ENCODE results near the gene ATXN7L3.

ATXN7L3 gene

GRCh38 chr17:44230140-44230539 is 30.5 kb upstream of the ATXN7L3 start:
- Histone ChIP-seq H3K27me3 (ENCODE audit: control insufficient read depth, insufficient read depth, low read length, poor library complexity, severe bottlenecking) (no peaks in the 10 kb centered on the region), H3K27ac (ENCODE audit: insufficient read depth, low read depth, low read length, poor library complexity, severe bottlenecking) (no peak overlapping the region), H3K4me1 (ENCODE audit: control insufficient read depth, insufficient read depth, low read length) (no peaks in the 10 kb centered on the region), H3K4me3 (ENCODE audit: insufficient read depth, low read depth, low read length) (no peak overlapping the region), H3K36me3 (ENCODE audit: control insufficient read depth, insufficient read depth, low read length) (no peaks in the 10 kb centered on the region), H3K9me3 (ENCODE audit: control insufficient read depth, low read length) (no peaks in the 10 kb centered on the region)
- 94% methylated on average over 9 of the region's 9 CpGs for WGBS, 2 experiments

DNA sequence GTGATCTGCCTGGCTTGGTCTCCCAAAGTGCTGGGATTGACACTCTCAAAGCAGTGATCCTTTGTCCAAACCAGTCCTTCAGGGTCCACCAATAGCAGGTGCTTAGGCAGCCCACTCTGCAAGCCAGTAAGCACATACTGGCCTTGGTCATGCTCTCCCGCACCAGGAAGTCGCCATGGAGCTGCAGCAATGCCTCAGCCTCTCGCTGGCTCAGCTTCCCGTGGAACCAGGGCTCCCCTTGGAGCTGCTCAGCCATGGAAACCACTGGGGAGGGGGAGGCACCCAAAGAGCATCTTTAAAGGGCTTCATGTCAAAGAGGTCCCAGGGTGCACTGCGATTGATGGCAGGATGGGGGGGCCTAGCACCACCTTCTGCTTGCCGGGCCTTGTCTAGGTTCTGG is 29.4 kb upstream of the ATXN7L3 start:
- H3K36me3 ChIP-seq (ENCODE audit: control insufficient read depth, insufficient read depth, low read length), result no peaks in the 10 kb centered on the region
- no peak overlapping the region for H3K4me3 ChIP-seq (ENCODE audit: insufficient read depth, low read depth, low read length)
- H3K27me3 ChIP-seq (ENCODE audit: control insufficient read depth, insufficient read depth, low read length, poor library complexity, severe bottlenecking), result no peaks in the 10 kb centered on the region
- H3K4me1 ChIP-seq (ENCODE audit: control insufficient read depth, insufficient read depth, low read length), result no peaks in the 10 kb centered on the region
- H3K9me3 ChIP-seq (ENCODE audit: control insufficient read depth, low read length), result no peaks in the 10 kb centered on the region
- 93 to 94% methylated on average over 6 of the region's 6 CpGs for WGBS, 2 experiments
- no peak overlapping the region for H3K27ac ChIP-seq (ENCODE audit: insufficient read depth, low read depth, low read length, poor library complexity, severe bottlenecking)

DNA sequence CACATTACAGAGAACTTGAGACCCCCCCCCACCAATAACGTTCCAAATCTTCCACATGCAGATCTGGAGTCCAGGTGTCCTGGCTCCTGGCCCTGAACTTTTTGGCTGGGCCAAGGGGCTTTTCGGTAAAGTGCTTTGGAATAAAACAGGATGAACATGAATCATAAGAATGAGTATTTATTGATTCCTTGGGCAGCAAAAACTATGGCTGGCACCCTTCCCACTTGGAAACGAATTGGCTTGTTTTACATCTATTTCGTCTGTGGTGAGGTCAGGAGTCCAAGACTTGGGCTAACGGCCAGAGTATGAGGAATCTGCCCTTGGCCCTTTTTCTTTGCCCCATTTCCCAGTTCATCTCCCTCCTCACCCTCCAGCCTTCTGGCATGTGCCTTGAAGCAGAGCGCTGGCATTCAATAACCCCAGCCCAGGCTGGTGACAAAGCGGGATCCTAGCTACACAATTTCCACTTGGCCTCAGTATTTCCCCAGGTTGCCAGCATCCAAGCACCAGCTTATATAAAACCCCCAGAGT is 23.9 kb upstream of the ATXN7L3 start:
- WGBS, 2 experiments, result 88 to 94% methylated on average over 7 of the region's 7 CpGs
- Histone ChIP-seq H3K4me1 (ENCODE audit: control insufficient read depth, insufficient read depth, low read length) (no peaks in the 10 kb centered on the region), H3K27ac (ENCODE audit: insufficient read depth, low read depth, low read length, poor library complexity, severe bottlenecking) (no peak overlapping the region)

DNA sequence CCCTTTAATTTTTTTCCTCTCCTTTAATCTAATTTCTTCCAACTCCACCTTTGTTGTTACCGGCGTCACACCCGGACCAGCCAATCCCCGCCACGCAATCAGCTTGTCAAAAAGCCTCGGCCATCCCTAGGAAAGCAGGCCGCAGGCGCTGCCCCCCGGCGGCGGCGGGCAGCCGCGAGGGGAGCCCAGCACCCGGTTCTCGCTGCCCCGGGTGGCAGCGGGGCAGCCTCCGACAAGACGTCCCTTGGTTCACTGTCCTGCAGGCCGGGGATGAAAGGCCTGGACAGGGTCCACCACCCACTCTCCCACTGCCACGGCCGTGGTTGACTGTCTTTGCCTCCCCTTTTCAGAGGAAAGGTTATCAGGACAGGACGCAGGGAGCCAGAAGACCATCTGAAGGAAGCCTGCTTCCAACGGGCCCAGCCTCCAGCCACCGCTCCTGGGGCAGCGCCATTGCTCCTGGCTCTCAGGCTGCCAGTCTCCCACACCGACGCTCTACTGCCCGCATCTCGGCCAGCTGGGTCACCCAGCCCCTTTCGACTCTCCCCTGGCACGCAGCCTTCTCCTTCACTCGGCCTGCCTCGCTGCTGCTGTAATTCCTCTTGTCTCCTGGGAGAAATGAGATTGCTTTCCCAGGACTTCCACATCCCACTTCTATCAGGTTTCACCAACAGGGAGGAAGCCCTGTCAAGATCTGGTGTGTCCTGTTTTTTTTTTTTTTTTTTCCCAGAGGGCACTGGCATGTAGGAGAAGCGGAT is 22.6 kb upstream of the ATXN7L3 start:
- Histone ChIP-seq H3K27ac (ENCODE audit: insufficient read depth, low read depth, low read length, poor library complexity, severe bottlenecking) (peak overlapping the region; percentile 55), H3K27me3 (ENCODE audit: control insufficient read depth, insufficient read depth, low read length, poor library complexity, severe bottlenecking) (no peaks in the 10 kb centered on the region), H3K4me3 (ENCODE audit: insufficient read depth, low read depth, low read length) (peak overlapping the region; percentile 72), H3K4me1 (ENCODE audit: control insufficient read depth, insufficient read depth, low read length) (peaks cover 9% of the 10 kb centered on the region), H3K9me3 (ENCODE audit: control insufficient read depth, low read length) (no peaks in the 10 kb centered on the region), H3K36me3 (ENCODE audit: control insufficient read depth, insufficient read depth, low read length) (no peaks in the 10 kb centered on the region)
- WGBS, 2 experiments, result 4 to 5% methylated on average over 36 of the region's 36 CpGs

More for the DNA sequence above, 23.9 kb upstream of the ATXN7L3 start:
- Histone ChIP-seq H3K9me3 (ENCODE audit: control insufficient read depth, low read length) (no peaks in the 10 kb centered on the region), H3K27me3 (ENCODE audit: control insufficient read depth, insufficient read depth, low read length, poor library complexity, severe bottlenecking) (no peaks in the 10 kb centered on the region), H3K36me3 (ENCODE audit: control insufficient read depth, insufficient read depth, low read length) (no peaks in the 10 kb centered on the region), H3K4me3 (ENCODE audit: insufficient read depth, low read depth, low read length) (no peak overlapping the region)

DNA sequence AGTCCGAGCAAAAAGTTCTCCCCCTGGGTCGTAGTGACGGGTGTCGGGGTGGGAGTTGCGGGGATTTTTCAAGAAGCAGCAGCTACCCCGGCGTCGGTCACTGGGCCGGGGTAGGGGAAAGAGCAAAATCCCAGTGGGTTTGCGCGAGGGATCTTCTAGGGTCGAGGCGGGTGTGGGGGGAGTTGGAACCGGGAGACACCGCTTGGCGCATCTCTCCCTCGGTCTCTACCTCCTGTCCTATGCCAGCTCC is 22.1 kb upstream of the ATXN7L3 start:
- H3K36me3 ChIP-seq (ENCODE audit: control insufficient read depth, insufficient read depth, low read length), result peaks cover under 1% of the 10 kb centered on the region
- no peaks in the 10 kb centered on the region for H3K9me3 ChIP-seq (ENCODE audit: control insufficient read depth, low read length)
- no peaks in the 10 kb centered on the region for H3K27me3 ChIP-seq (ENCODE audit: control insufficient read depth, insufficient read depth, low read length, poor library complexity, severe bottlenecking)
- WGBS, 2 experiments, result 0% methylated on average over 17 of the region's 17 CpGs
- no peak overlapping the region for H3K27ac ChIP-seq (ENCODE audit: insufficient read depth, low read depth, low read length, poor library complexity, severe bottlenecking)
- peak overlapping the region; percentile 72 for H3K4me3 ChIP-seq (ENCODE audit: insufficient read depth, low read depth, low read length)
- H3K4me1 ChIP-seq (ENCODE audit: control insufficient read depth, insufficient read depth, low read length), result peaks cover 14% of the 10 kb centered on the region

DNA sequence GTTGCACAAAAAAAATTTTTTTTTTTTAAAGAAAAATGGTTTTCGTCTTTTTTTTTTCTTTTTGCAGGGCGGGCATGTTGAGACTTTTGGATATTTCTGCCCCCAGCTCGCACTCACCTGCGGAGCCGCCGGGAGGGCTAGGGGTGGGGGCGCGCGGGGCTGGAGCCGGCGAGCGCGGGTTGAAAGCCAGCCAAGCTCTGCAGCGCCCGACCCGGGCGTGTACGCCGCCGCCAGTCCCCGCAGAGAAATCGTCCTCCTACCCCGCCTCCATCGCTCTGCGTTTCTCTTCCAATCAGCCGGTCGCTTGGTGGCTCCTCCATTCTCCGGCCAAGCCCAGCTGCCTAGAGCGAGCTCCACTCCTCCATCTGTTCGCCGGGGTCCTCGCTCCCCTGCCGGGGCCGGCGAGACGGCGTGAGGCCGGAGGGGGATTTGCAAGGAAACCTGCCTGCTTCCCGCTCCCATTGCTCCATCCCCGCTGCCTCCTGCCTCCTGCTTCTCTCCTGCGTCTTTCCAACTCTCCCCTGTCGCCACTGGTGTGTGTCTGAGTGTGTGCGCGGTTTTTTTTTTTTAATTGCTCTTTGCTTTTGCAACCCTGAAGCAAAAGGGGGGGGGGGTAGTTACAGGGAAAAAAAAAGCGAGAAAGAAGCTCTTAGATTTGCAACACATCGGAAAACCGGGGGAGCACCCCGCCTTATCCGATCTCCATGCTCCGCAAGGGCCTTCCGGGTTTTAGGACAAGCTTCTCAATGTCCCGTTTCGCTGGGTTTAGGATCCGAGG is 21.6 kb upstream of the ATXN7L3 start:
- no peaks in the 10 kb centered on the region for H3K27me3 ChIP-seq (ENCODE audit: control insufficient read depth, insufficient read depth, low read length, poor library complexity, severe bottlenecking)
- 0% methylated on average over 53 to 54 of the region's 54 CpGs for WGBS, 2 experiments
- peaks cover 14% of the 10 kb centered on the region for H3K4me1 ChIP-seq (ENCODE audit: control insufficient read depth, insufficient read depth, low read length)
- H3K27ac ChIP-seq (ENCODE audit: insufficient read depth, low read depth, low read length, poor library complexity, severe bottlenecking), result no peak overlapping the region
- peaks cover 5% of the 10 kb centered on the region for H3K36me3 ChIP-seq (ENCODE audit: control insufficient read depth, insufficient read depth, low read length)
- no peaks in the 10 kb centered on the region for H3K9me3 ChIP-seq (ENCODE audit: control insufficient read depth, low read length)
- peak overlapping the region; percentile 72 for H3K4me3 ChIP-seq (ENCODE audit: insufficient read depth, low read depth, low read length)

GRCh38 chr17:44220213-44221083 is 20.8 kb upstream of the ATXN7L3 start:
- Histone ChIP-seq H3K4me1 (ENCODE audit: control insufficient read depth, insufficient read depth, low read length) (peaks cover 14% of the 10 kb centered on the region), H3K36me3 (ENCODE audit: control insufficient read depth, insufficient read depth, low read length) (peaks cover 13% of the 10 kb centered on the region), H3K27ac (ENCODE audit: insufficient read depth, low read depth, low read length, poor library complexity, severe bottlenecking) (peak overlapping the region; percentile 68), H3K27me3 (ENCODE audit: control insufficient read depth, insufficient read depth, low read length, poor library complexity, severe bottlenecking) (no peaks in the 10 kb centered on the region), H3K9me3 (ENCODE audit: control insufficient read depth, low read length) (no peaks in the 10 kb centered on the region), H3K4me3 (ENCODE audit: insufficient read depth, low read depth, low read length) (peak overlapping the region; percentile 72)
- WGBS, 2 experiments, result 0% methylated on average over 108 of the region's 108 CpGs

- Histone ChIP-seq H3K9me3 (ENCODE audit: control insufficient read depth, low read length) (no peaks in the 10 kb centered on the region), H3K27me3 (ENCODE audit: control insufficient read depth, insufficient read depth, low read length, poor library complexity, severe bottlenecking) (no peaks in the 10 kb centered on the region), H3K36me3 (ENCODE audit: control insufficient read depth, insufficient read depth, low read length) (peaks cover 21% of the 10 kb centered on the region), H3K4me3 (ENCODE audit: insufficient read depth, low read depth, low read length) (peak within 1 kb of the TSS; percentile 72), H3K4me1 (ENCODE audit: control insufficient read depth, insufficient read depth, low read length) (peaks cover 14% of the 10 kb centered on the region), H3K27ac (ENCODE audit: insufficient read depth, low read depth, low read length, poor library complexity, severe bottlenecking) (peak within 1 kb of the TSS; percentile 89)
- WGBS, 2 experiments, result 0 to 1% methylated on average over 76 of the region's 76 CpGs
Observed at GRCh38 chr17:44219616-44220212, 20.0 kb upstream of the ATXN7L3 start, which contains the start of gene UBTF. TSS of gene UBTF (minus strand) at chr17:44219675. CDS start at chr17:44218229, 1,446 bp downstream.

GRCh38 chr17:44219108-44219615 is 19.5 kb upstream of the ATXN7L3 start:
- H3K4me3 ChIP-seq (ENCODE audit: insufficient read depth, low read depth, low read length), result peak overlapping the region; percentile 72
- H3K27ac ChIP-seq (ENCODE audit: insufficient read depth, low read depth, low read length, poor library complexity, severe bottlenecking), result peak overlapping the region; percentile 89
- H3K27me3 ChIP-seq (ENCODE audit: control insufficient read depth, insufficient read depth, low read length, poor library complexity, severe bottlenecking), result no peaks in the 10 kb centered on the region
- H3K36me3 ChIP-seq (ENCODE audit: control insufficient read depth, insufficient read depth, low read length), result peaks cover 24% of the 10 kb centered on the region
- no peaks in the 10 kb centered on the region for H3K9me3 ChIP-seq (ENCODE audit: control insufficient read depth, low read length)
- 0% methylated on average over 73 of the region's 73 CpGs for WGBS, 2 experiments
- peaks cover 14% of the 10 kb centered on the region for H3K4me1 ChIP-seq (ENCODE audit: control insufficient read depth, insufficient read depth, low read length)
